H1 (cell line): ENCODE measurements around the gene MCC. TPM values are rescaled to one million over a fixed set of nuclear protein-coding genes. Genes with fewer than 3 reads are reported as not detected.

ENCODE experiments used
- CTCF ChIA-PET: fragments of 300-600 bp; sonication (Branson Sonifier 250); formaldehyde crosslinking; loops from one replicate; lab custom pipeline; 2021; ENCODE audit not compliant: partially characterized antibody; lab: Charles Lee
- POLR2A ChIA-PET: fragments of 300-600 bp; sonication (Branson Sonifier 250); formaldehyde crosslinking; loops from one replicate; lab custom pipeline; 2021; ENCODE audit warnings: inconsistent platforms; ENCODE audit not compliant: partially characterized antibody; lab: Charles Lee
- DNase-seq, 2 experiments: peaks; one replicate each; pipeline versions ENCODE4 v3.0.0 to v3.0.0-alpha.2; 2010 to 2022; ENCODE audit warnings: low spot score in 2 of 2, low read depth in 1 of 2, mixed read lengths in 1 of 2
- FAIRE-seq: peaks from 2 replicates; lab custom pipeline; 2011; peaks lifted over from hg19 to GRCh38; lab: Jason Lieb, UNC
- H2AFZ ChIP-seq: 2 replicates; pipeline ENCODE4 v1.8.1; 2012; ENCODE audit warnings: low read length, inconsistent platforms
- H2AK5ac ChIP-seq: 2 replicates; pipeline ENCODE4 v1.6.1; 2013; ENCODE audit warnings: low read depth, low read length
- H2BK120ac ChIP-seq: replicated peaks from 2 replicates; pipeline ENCODE3; 2013; ENCODE audit warnings: low read depth, low read length, inconsistent platforms
- H2BK12ac ChIP-seq: 2 replicates; pipeline ENCODE4 v1.6.1; 2013; ENCODE audit warnings: low read depth, low read length
- H2BK15ac ChIP-seq: 2 replicates; pipeline ENCODE4 v1.6.1; 2013; ENCODE audit warnings: low read length
- H2BK20ac ChIP-seq: 2 replicates; pipeline ENCODE4 v1.6.1; 2013; ENCODE audit warnings: low read length
- H2BK5ac ChIP-seq: 2 replicates; pipeline ENCODE4 v1.6.1; 2013; ENCODE audit warnings: low read depth, low read length
- H3K14ac ChIP-seq: 2 replicates; pipeline ENCODE4 v1.6.1; 2013; ENCODE audit warnings: inconsistent platforms; ENCODE audit not compliant: insufficient read length
- H3K18ac ChIP-seq: 2 replicates; pipeline ENCODE4 v1.6.1; 2013; ENCODE audit warnings: low read length; ENCODE audit errors: extremely low read depth
- H3K23ac ChIP-seq: 2 replicates; pipeline ENCODE4 v1.6.1; 2013; ENCODE audit warnings: inconsistent platforms; ENCODE audit not compliant: insufficient read length
- H3K23me2 ChIP-seq: 2 replicates; pipeline ENCODE4 v1.6.1; 2013; ENCODE audit warnings: low read depth, low read length
- H3K27ac ChIP-seq: 2 replicates; pipeline ENCODE4 v1.6.1; 2011; ENCODE audit warnings: low read depth, low read length, inconsistent platforms
- H3K27me3 ChIP-seq, 4 experiments: replicated peaks in 1 of 4; 1 replicate in 1 of 4; 2 replicates in 3 of 4; pipeline versions ENCODE4 v1.6.1 to v1.8.1; 2011 to 2013; ENCODE audit warnings: low read length in 3 of 4, mild to moderate bottlenecking in 3 of 4, inconsistent platforms in 2 of 4, mixed read lengths in 2 of 4, moderate library complexity in 1 of 4; ENCODE audit not compliant: control insufficient read depth in 3 of 4, insufficient read depth in 3 of 4; ENCODE audit errors: extremely low read depth in 1 of 4
- H3K36me3 ChIP-seq, 4 experiments: 2 replicates each; pipeline versions ENCODE4 v1.6.1 to v1.8.1; 2011 to 2013; ENCODE audit warnings: mild to moderate bottlenecking in 4 of 4, low read length in 3 of 4, moderate library complexity in 2 of 4, control low read depth in 1 of 4, inconsistent platforms in 1 of 4; ENCODE audit not compliant: insufficient read depth in 4 of 4, control insufficient read depth in 2 of 4
- H3K4ac ChIP-seq: replicated peaks from 2 replicates; pipeline ENCODE3; 2013; ENCODE audit warnings: low read length, low read depth, mixed read lengths, inconsistent platforms; ENCODE audit not compliant: insufficient read length
- H3K4me1 ChIP-seq, 4 experiments: replicated peaks in 1 of 4; 1 replicate in 1 of 4; 2 replicates in 3 of 4; pipeline versions ENCODE4 v1.6.1 to v1.8.1; 2011 to 2013; ENCODE audit warnings: low read length in 3 of 4, inconsistent platforms in 2 of 4, mixed read lengths in 1 of 4; ENCODE audit not compliant: insufficient read depth in 4 of 4, control insufficient read depth in 3 of 4
- H3K4me2 ChIP-seq, 2 experiments: 2 replicates each; pipeline versions ENCODE4 v1.6.1 to v1.8.1; 2011 to 2013; ENCODE audit warnings: low read depth in 2 of 2, low read length in 2 of 2, control low read depth in 1 of 2, inconsistent platforms in 1 of 2, mild to moderate bottlenecking in 1 of 2; ENCODE audit not compliant: insufficient read depth in 1 of 2
- H3K4me3 ChIP-seq, 4 experiments: fragments of 200-600, 300-600 bp in 1 of 4; sonication (generic), shearing (Covaris generic), sonication (Bioruptor Twin) in 1 of 4; 2 replicates each; pipeline versions ENCODE4 v1.5.1 to v1.8.1; 2011 to 2016; ENCODE audit warnings: low read length in 4 of 4, low read depth in 3 of 4, control low read depth in 2 of 4, inconsistent platforms in 2 of 4, mild to moderate bottlenecking in 2 of 4, mixed read lengths in 1 of 4, moderate library complexity in 1 of 4; ENCODE audit not compliant: insufficient read depth in 2 of 4; ENCODE audit errors: extremely low read depth in 1 of 4
- H3K56ac ChIP-seq: replicated peaks from 2 replicates; pipeline ENCODE3; 2013; ENCODE audit warnings: low read depth, mild to moderate bottlenecking, mixed read lengths, low read length, inconsistent platforms; ENCODE audit not compliant: insufficient read length
- H3K79me1 ChIP-seq: 2 replicates; pipeline ENCODE4 v1.6.1; 2013; ENCODE audit warnings: low read depth, low read length, control low read depth
- H3K79me2 ChIP-seq, 2 experiments: 2 replicates each; pipeline versions ENCODE4 v1.6.1 to v1.8.1; 2012 to 2013; ENCODE audit warnings: low read length in 2 of 2, mild to moderate bottlenecking in 2 of 2, inconsistent platforms in 1 of 2; ENCODE audit not compliant: insufficient read depth in 2 of 2, control insufficient read depth in 1 of 2
- H3K9ac ChIP-seq, 4 experiments: replicated peaks in 1 of 4; 1 replicate in 1 of 4; 2 replicates in 3 of 4; pipeline versions ENCODE4 v1.6.1 to v1.8.1; 2011 to 2013; ENCODE audit warnings: low read depth in 3 of 4, low read length in 3 of 4, control low read depth in 2 of 4, mild to moderate bottlenecking in 2 of 4, moderate library complexity in 2 of 4, inconsistent platforms in 1 of 4; ENCODE audit errors: extremely low read depth in 1 of 4
- H3K9me3 ChIP-seq, 2 experiments: 2 replicates each; pipeline versions ENCODE4 v1.6.1 to v1.8.1; 2012 to 2013; ENCODE audit warnings: mild to moderate bottlenecking in 2 of 2, moderate library complexity in 2 of 2, control low read depth in 1 of 2, inconsistent platforms in 1 of 2, low read depth in 1 of 2, low read length in 1 of 2, mixed read lengths in 1 of 2; ENCODE audit not compliant: insufficient read depth in 2 of 2
- H4K20me1 ChIP-seq, 2 experiments: replicated peaks in 1 of 2; 2 replicates each; pipeline versions ENCODE3 to v1.8.1; 2011 to 2013; ENCODE audit warnings: inconsistent platforms in 2 of 2, low read length in 2 of 2, mild to moderate bottlenecking in 1 of 2; ENCODE audit not compliant: insufficient read depth in 2 of 2, control insufficient read depth in 1 of 2
- H4K5ac ChIP-seq: 2 replicates; pipeline ENCODE4 v1.6.1; 2013; ENCODE audit warnings: low read length, low read depth, mixed read lengths, inconsistent platforms; ENCODE audit not compliant: insufficient read length
- H4K8ac ChIP-seq: 2 replicates; pipeline ENCODE4 v1.8.0; 2013; ENCODE audit warnings: mild to moderate bottlenecking, moderate library complexity, low read length, inconsistent platforms; ENCODE audit not compliant: insufficient read depth; ENCODE audit errors: extremely low read depth
- H4K91ac ChIP-seq: replicated peaks from 2 replicates; pipeline ENCODE3; 2013; ENCODE audit warnings: low read length, mixed read lengths, inconsistent platforms; ENCODE audit not compliant: insufficient read length
- WGBS, 2 experiments: shearing (Covaris generic) in 1 of 2; methylation state at CpG; one replicate each; pipeline versions ENCODE4 v1.1.6 to v1.1.7; 2013 to 2015; ENCODE audit warnings: low lambda C conversion rate in 2 of 2, mixed read lengths in 2 of 2, inconsistent platforms in 1 of 2, low coverage in 1 of 2, missing lambda C conversion rate in 1 of 2; ENCODE audit not compliant: insufficient replicate concordance in 2 of 2, insufficient coverage in 1 of 2, insufficient read length in 1 of 2; ENCODE audit errors: extremely low coverage in 1 of 2, missing lambda C conversion rate in 1 of 2; 5-methylcytosine and 5-hydroxymethylcytosine counted together
- polyA plus RNA-seq, 7 experiments: library from polyadenylated mRNA; depleted of rRNA in 3 of 7; stranded (reverse) in 5 of 7; unstranded in 2 of 7; fragments of >200 nt in 5 of 7; fragments of 200-250 nt in 2 of 7; gene quantifications; 1 replicate in 5 of 7; 2 replicates in 1 of 7; 4 replicates in 1 of 7; pipeline versions ENCODE4 v1.2.1 to v1.2.3, GENCODE V29; 2011 to 2013; ENCODE audit warnings: missing spikeins in 2 of 7, mixed read lengths in 2 of 7
- total RNA-seq: library from RNA; stranded (reverse); fragmentation: NEBNext Ultra II Directional; extraction: Animal tissue kit (Norgen Biotek cat#: 25700); gene quantifications from 2 replicates; pipeline ENCODE4 v1.2.1, GENCODE V29; 2021

Gene MCC
- total and polyA plus RNA-seq, 2 of the 8 experiments (the other 6 are each of a cell fraction or from before 2014, with no cell fraction given): 2.6 to 18.3 TPM

- Histone ChIP-seq H3K4me2 (no peak overlapping the region), H3K79me1 (no peaks in the 10 kb centered on the region), H3K23me2 (no peaks in the 10 kb centered on the region), H2BK20ac (no peak overlapping the region), H2AFZ (no peak overlapping the region), H4K5ac (no peak overlapping the region), H3K23ac (no peak overlapping the region), H3K79me2 (peaks cover 0 to 39% of the 10 kb centered on the region in 2 experiments; a peak in 3 of 4 replicates), H4K20me1 (peaks cover 0 to 8% of the 10 kb centered on the region in 2 experiments), H3K36me3 (peaks cover 2 to 43% (median 17%) of the 10 kb centered on the region in 4 experiments; a peak in 7 of 8 replicates), H3K9ac (no peak overlapping the region), H2BK12ac (no peak overlapping the region), H2BK120ac (no peak overlapping the region), H2BK5ac (no peak overlapping the region), H3K4me1 (no peaks in the 10 kb centered on the region; a peak in 1 of 7 replicates), H4K91ac (no peak overlapping the region), H3K27me3 (no peaks in the 10 kb centered on the region), H3K9me3 (no peaks in the 10 kb centered on the region), H3K18ac (no peak overlapping the region), H4K8ac (no peak overlapping the region), H2BK15ac (no peak overlapping the region), H3K27ac (no peak overlapping the region), H3K4ac (no peak overlapping the region), H2AK5ac (no peak overlapping the region), H3K14ac (no peak overlapping the region), H3K4me3 (no peak overlapping the region), H3K56ac (no peak overlapping the region)
- FAIRE-seq (no peak), DNase-seq (no peak)
- ChIA-PET CTCF (interaction anchor here (1.2 to 4.2 kb wide), 3 partner anchors 11 to 370 kb away, joined by 4 to 34 read pairs (median 32); no protein-coding TSS in a partner anchor), POLR2A (interaction anchor here (0.9 kb wide), 1 partner anchor 9 kb away, joined by 3 read pairs; no protein-coding TSS in a partner anchor)
- WGBS, 2 experiments: 90% methylated on average over 4 of the region's 4 CpGs; no CpG with 5 or more reads in 1 of the 2 experiments
Measured at GRCh38 chr5:112998296-112998695, 490.0 kb downstream of the MCC start.
